Body of pancreas (tissue), 4 donors: Measurements from ENCODE around the gene BRWD1.

Experiments
- POLR2A ChIP-seq, 3 donors: fragments of 450-650 bp; IDR thresholded peaks; one replicate each; pipeline ENCODE4 v1.6.1; 2016; ENCODE audit warnings: antibody characterized with exemption in 3 of 3, mild to moderate bottlenecking in 2 of 3
- TF ChIP-seq, protein P1 (sequence below), 7 experiments: fragments of 450-650 bp in 4 of 7; fragments of 200-600 bp in 3 of 7; sonication (generic) in 3 of 7; IDR thresholded peaks; one replicate each; pipeline ENCODE4 v1.5.1; 2016 to 2019; ENCODE audit warnings: antibody characterized with exemption in 7 of 7

DNA sequence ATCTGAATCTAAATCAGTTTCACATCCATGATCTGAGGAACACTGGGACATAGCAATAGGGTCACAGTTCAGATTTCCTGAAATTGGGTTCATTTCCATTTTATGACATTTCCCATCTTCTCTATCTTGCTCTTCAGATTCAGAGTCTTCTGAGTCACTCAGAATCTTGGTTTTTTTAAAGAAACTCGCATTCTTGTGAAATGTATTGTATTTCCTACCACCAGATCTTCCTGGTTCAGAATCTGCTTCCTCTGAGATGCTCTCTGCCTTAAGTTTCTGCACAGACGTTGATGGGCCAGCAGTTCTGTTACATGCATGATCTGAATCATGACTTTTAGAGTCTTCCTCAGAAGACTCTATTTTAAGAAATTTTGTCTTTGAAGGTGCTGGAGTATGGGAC is 114.6 kb downstream of the BRWD1 start:
- no peak for TF ChIP-seq POLR2A (IDR thresholded peaks at IDR 0.05)
- TF ChIP-seq, protein P1, sequence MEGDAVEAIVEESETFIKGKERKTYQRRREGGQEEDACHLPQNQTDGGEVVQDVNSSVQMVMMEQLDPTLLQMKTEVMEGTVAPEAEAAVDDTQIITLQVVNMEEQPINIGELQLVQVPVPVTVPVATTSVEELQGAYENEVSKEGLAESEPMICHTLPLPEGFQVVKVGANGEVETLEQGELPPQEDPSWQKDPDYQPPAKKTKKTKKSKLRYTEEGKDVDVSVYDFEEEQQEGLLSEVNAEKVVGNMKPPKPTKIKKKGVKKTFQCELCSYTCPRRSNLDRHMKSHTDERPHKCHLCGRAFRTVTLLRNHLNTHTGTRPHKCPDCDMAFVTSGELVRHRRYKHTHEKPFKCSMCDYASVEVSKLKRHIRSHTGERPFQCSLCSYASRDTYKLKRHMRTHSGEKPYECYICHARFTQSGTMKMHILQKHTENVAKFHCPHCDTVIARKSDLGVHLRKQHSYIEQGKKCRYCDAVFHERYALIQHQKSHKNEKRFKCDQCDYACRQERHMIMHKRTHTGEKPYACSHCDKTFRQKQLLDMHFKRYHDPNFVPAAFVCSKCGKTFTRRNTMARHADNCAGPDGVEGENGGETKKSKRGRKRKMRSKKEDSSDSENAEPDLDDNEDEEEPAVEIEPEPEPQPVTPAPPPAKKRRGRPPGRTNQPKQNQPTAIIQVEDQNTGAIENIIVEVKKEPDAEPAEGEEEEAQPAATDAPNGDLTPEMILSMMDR (IDR thresholded peaks at IDR 0.05), result no peak
